Neural cell (in vitro differentiated cells): ENCODE measurements around the gene PLEKHH2. TPM values are rescaled to one million over a fixed set of nuclear protein-coding genes. Genes with fewer than 3 reads are reported as not detected.

ENCODE experiments used
- H2AFZ ChIP-seq: fragments of 200-600, 300-800 bp; sonication (generic), shearing (Covaris generic); 2 replicates; pipeline ENCODE4 v1.6.0; 2014; ENCODE audit warnings: low read depth, mild to moderate bottlenecking, antibody characterized with exemption, low read length, moderate library complexity
- H3F3A ChIP-seq: fragments of 200-600 bp; shearing (Covaris generic); 2 replicates; pipeline ENCODE4 v1.6.1; 2016; ENCODE audit warnings: mild to moderate bottlenecking, moderate library complexity, mixed read lengths, antibody characterized with exemption, low read length; ENCODE audit not compliant: insufficient read depth, poor library complexity, severe bottlenecking
- H3K27ac ChIP-seq: fragments of 200-600, 300-800 bp; sonication (generic), shearing (Covaris generic); 2 replicates; pipeline ENCODE4 v1.5.1; 2014; ENCODE audit warnings: mild to moderate bottlenecking, low read length, moderate library complexity
- H3K27me3 ChIP-seq: fragments of 300-800, 200-600 bp; sonication (generic), shearing (Covaris generic); 2 replicates; pipeline ENCODE4 v1.6.0; 2014; ENCODE audit warnings: mild to moderate bottlenecking, low read depth, low read length, moderate library complexity; ENCODE audit not compliant: insufficient read depth
- H3K36me3 ChIP-seq: fragments of 300-800, 200-600 bp; sonication (generic), shearing (Covaris generic); 2 replicates; pipeline ENCODE4 v1.5.1; 2014; ENCODE audit warnings: mild to moderate bottlenecking, antibody characterized with exemption, low read length, moderate library complexity; ENCODE audit not compliant: insufficient read depth
- H3K4me2 ChIP-seq: fragments of 300-800, 200-600 bp; sonication (generic), shearing (Covaris generic); 2 replicates; pipeline ENCODE4 v1.6.0; 2014; ENCODE audit warnings: mild to moderate bottlenecking, low read length
- H3K4me3 ChIP-seq: fragments of 300-800, 200-600 bp; sonication (generic), shearing (Covaris generic); 2 replicates; pipeline ENCODE4 v1.5.1; 2014; ENCODE audit warnings: mild to moderate bottlenecking, low read length, moderate library complexity
- H3K79me2 ChIP-seq: fragments of 200-600 bp; shearing (Covaris generic); replicated peaks from 2 replicates; pipeline ENCODE4 v1.6.0; 2014; ENCODE audit warnings: mild to moderate bottlenecking, low read length, moderate library complexity; ENCODE audit not compliant: insufficient read depth
- H3K9ac ChIP-seq: fragments of 300-800, 200-600 bp; sonication (generic), shearing (Covaris generic); 2 replicates; pipeline ENCODE4 v1.6.1; 2016; ENCODE audit warnings: mild to moderate bottlenecking, low read length, mixed read lengths
- H3K9me2 ChIP-seq: fragments of 200-600 bp; shearing (Covaris generic); 2 replicates; pipeline ENCODE4 v1.6.1; 2016; ENCODE audit warnings: mild to moderate bottlenecking, low read length, mixed read lengths; ENCODE audit not compliant: insufficient read depth
- H3K9me3 ChIP-seq: fragments of 200-600, 300-800 bp; sonication (generic), shearing (Covaris generic); 2 replicates; pipeline ENCODE4 v1.6.1; 2016; ENCODE audit warnings: mild to moderate bottlenecking, mixed run types, low read length, moderate library complexity, mixed read lengths
- H4K20me1 ChIP-seq: fragments of 200-600 bp; shearing (Covaris generic); 2 replicates; pipeline ENCODE4 v1.6.1; 2016; ENCODE audit warnings: mild to moderate bottlenecking, mixed run types; ENCODE audit not compliant: insufficient read depth
- EP300 ChIP-seq: fragments of 450-650 bp; conservative IDR thresholded peaks from 2 replicates; pipeline ENCODE4 v1.6.1; 2014; ENCODE audit warnings: antibody characterized with exemption, mild to moderate bottlenecking, moderate library complexity; ENCODE audit not compliant: poor library complexity, severe bottlenecking
- EZH2 ChIP-seq: fragments of 200-600, 300-800 bp; shearing (Covaris generic), sonication (generic); IDR thresholded peaks from 2 replicates; pipeline ENCODE4 v1.6.1; 2014; ENCODE audit warnings: antibody characterized with exemption, low read length, borderline replicate concordance, mild to moderate bottlenecking; ENCODE audit not compliant: insufficient read depth, poor library complexity, severe bottlenecking
- MXI1 ChIP-seq: fragments of 450-650 bp; conservative IDR thresholded peaks from 2 replicates; pipeline ENCODE4 v1.6.1; 2014; ENCODE audit warnings: antibody characterized with exemption, mild to moderate bottlenecking; ENCODE audit not compliant: poor library complexity, severe bottlenecking
- POLR2AphosphoS5 ChIP-seq: IDR thresholded peaks from 2 replicates; pipeline ENCODE4 v1.6.1; 2012
- RAD21 ChIP-seq: fragments of 450-650 bp; conservative IDR thresholded peaks from 2 replicates; pipeline ENCODE4 v1.6.1; 2014; ENCODE audit warnings: antibody characterized with exemption, mild to moderate bottlenecking, moderate library complexity
- SMC3 ChIP-seq: fragments of 450-650 bp; conservative IDR thresholded peaks from 2 replicates; pipeline ENCODE4 v1.6.1; 2014; ENCODE audit warnings: antibody characterized with exemption, mild to moderate bottlenecking, moderate library complexity; ENCODE audit not compliant: poor library complexity
- TAF1 ChIP-seq: IDR thresholded peaks from 2 replicates; pipeline ENCODE4 v1.6.1; 2012; ENCODE audit warnings: low read depth
- polyA plus RNA-seq: library from polyadenylated mRNA; depleted of rRNA; stranded (reverse); fragments of >200 nt; gene quantifications from 2 replicates; pipeline ENCODE4 v1.2.3, GENCODE V29; 2014
- TF ChIP-seq, protein P1 (sequence below): fragments of 450-650 bp; IDR thresholded peaks from 2 replicates; pipeline ENCODE4 v1.5.1; 2014; ENCODE audit warnings: antibody characterized with exemption, mild to moderate bottlenecking, moderate library complexity; ENCODE audit not compliant: poor library complexity, severe bottlenecking
- TF ChIP-seq, protein P2 (sequence below): IDR thresholded peaks from 2 replicates; pipeline ENCODE4 v1.6.1; 2012; ENCODE audit warnings: borderline replicate concordance

PLEKHH2 gene
- polyA plus RNA-seq, 1 donor from 2014 or later, result 0.50 TPM

- H3K9me2 ChIP-seq, result no peaks in the 10 kb centered on the region
- no peak overlapping the region for H2AFZ ChIP-seq
- H3K79me2 ChIP-seq, result no peaks in the 10 kb centered on the region
- H3K27me3 ChIP-seq, result no peaks in the 10 kb centered on the region
- no peaks in the 10 kb centered on the region for H4K20me1 ChIP-seq
- TF ChIP-seq, protein P1, sequence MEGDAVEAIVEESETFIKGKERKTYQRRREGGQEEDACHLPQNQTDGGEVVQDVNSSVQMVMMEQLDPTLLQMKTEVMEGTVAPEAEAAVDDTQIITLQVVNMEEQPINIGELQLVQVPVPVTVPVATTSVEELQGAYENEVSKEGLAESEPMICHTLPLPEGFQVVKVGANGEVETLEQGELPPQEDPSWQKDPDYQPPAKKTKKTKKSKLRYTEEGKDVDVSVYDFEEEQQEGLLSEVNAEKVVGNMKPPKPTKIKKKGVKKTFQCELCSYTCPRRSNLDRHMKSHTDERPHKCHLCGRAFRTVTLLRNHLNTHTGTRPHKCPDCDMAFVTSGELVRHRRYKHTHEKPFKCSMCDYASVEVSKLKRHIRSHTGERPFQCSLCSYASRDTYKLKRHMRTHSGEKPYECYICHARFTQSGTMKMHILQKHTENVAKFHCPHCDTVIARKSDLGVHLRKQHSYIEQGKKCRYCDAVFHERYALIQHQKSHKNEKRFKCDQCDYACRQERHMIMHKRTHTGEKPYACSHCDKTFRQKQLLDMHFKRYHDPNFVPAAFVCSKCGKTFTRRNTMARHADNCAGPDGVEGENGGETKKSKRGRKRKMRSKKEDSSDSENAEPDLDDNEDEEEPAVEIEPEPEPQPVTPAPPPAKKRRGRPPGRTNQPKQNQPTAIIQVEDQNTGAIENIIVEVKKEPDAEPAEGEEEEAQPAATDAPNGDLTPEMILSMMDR, result no peak
- TF ChIP-seq RAD21 (no peak), EZH2 (no peak), MXI1 (no peak), TAF1 (no peak), POLR2AphosphoS5 (no peak), SMC3 (no peak)
- no peaks in the 10 kb centered on the region for H3K36me3 ChIP-seq
- no peak overlapping the region for H3K9ac ChIP-seq
- no peaks in the 10 kb centered on the region for H3K9me3 ChIP-seq
- H3K4me3 ChIP-seq, result no peak overlapping the region
- H3K4me2 ChIP-seq, result no peak overlapping the region
- no peaks in the 10 kb centered on the region for H3F3A ChIP-seq
- no peak overlapping the region for H3K27ac ChIP-seq
These were observed 31.2 kb upstream of the PLEKHH2 start for GRCh38 chr2:43605851-43606250.

DNA sequence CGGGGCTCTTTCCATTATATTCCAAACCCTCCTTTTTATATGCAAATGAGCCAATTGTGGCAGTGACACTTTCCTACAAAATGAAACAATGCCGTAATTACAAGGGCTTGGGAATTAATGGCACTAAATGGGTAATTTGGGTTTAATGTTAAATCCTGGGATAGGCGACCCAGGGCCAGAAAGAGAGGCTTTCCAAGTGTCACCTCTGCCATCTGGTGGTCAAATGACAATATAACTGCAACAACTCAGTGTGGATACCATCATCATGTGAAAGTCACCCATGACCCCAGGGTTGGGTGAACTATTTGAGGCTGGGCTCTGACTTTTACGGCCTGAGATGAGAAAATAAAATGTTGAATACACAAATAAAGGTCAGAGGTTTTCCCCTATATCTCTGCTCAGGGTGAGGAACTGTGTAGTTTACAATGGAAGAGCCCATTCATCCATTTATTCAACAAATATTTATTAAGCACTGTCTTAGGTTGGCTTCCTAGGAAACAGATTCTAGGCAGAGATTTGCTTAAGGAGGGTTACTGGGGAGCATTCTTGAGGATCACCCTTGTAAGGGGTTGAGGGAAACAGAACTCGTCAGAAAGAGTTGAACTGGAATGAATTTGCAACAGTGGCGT is 27.7 kb upstream of the PLEKHH2 start:
- Histone ChIP-seq H3F3A (no peaks in the 10 kb centered on the region), H3K36me3 (no peaks in the 10 kb centered on the region), H3K4me3 (no peak overlapping the region), H3K79me2 (no peaks in the 10 kb centered on the region), H4K20me1 (no peaks in the 10 kb centered on the region), H3K9me3 (no peaks in the 10 kb centered on the region), H3K27ac (no peak overlapping the region), H2AFZ (no peak overlapping the region), H3K9ac (no peak overlapping the region), H3K9me2 (no peaks in the 10 kb centered on the region), H3K27me3 (no peaks in the 10 kb centered on the region), H3K4me2 (no peak overlapping the region)
- TF ChIP-seq, protein P1, result peak; percentile 74
- no peak for TF ChIP-seq EZH2
- TF ChIP-seq SMC3, result peak; percentile 71
- TF ChIP-seq RAD21, result peak; percentile 64
- no peak for TF ChIP-seq EP300
- TF ChIP-seq TAF1, result no peak
- no peak for TF ChIP-seq MXI1

- H3K27me3 ChIP-seq, result no peaks in the 10 kb centered on the region
- no peaks in the 10 kb centered on the region for H3K9me3 ChIP-seq
- H4K20me1 ChIP-seq, result no peaks in the 10 kb centered on the region
- H2AFZ ChIP-seq, result no peak overlapping the region
- H3K27ac ChIP-seq, result no peak overlapping the region
- no peaks in the 10 kb centered on the region for H3F3A ChIP-seq
- TF ChIP-seq POLR2AphosphoS5, result no peak
- TF ChIP-seq, protein P1, result no peak
- TF ChIP-seq SMC3, result no peak
- TF ChIP-seq EZH2, result no peak
- TF ChIP-seq, protein P2, sequence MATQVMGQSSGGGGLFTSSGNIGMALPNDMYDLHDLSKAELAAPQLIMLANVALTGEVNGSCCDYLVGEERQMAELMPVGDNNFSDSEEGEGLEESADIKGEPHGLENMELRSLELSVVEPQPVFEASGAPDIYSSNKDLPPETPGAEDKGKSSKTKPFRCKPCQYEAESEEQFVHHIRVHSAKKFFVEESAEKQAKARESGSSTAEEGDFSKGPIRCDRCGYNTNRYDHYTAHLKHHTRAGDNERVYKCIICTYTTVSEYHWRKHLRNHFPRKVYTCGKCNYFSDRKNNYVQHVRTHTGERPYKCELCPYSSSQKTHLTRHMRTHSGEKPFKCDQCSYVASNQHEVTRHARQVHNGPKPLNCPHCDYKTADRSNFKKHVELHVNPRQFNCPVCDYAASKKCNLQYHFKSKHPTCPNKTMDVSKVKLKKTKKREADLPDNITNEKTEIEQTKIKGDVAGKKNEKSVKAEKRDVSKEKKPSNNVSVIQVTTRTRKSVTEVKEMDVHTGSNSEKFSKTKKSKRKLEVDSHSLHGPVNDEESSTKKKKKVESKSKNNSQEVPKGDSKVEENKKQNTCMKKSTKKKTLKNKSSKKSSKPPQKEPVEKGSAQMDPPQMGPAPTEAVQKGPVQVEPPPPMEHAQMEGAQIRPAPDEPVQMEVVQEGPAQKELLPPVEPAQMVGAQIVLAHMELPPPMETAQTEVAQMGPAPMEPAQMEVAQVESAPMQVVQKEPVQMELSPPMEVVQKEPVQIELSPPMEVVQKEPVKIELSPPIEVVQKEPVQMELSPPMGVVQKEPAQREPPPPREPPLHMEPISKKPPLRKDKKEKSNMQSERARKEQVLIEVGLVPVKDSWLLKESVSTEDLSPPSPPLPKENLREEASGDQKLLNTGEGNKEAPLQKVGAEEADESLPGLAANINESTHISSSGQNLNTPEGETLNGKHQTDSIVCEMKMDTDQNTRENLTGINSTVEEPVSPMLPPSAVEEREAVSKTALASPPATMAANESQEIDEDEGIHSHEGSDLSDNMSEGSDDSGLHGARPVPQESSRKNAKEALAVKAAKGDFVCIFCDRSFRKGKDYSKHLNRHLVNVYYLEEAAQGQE, result no peak
- no peak for TF ChIP-seq MXI1
- TF ChIP-seq EP300, result no peak
- no peak for TF ChIP-seq TAF1
- TF ChIP-seq RAD21, result no peak
- no peaks in the 10 kb centered on the region for H3K9me2 ChIP-seq
- H3K4me3 ChIP-seq, result no peak overlapping the region
- no peak overlapping the region for H3K4me2 ChIP-seq
- no peaks in the 10 kb centered on the region for H3K36me3 ChIP-seq
- H3K9ac ChIP-seq, result no peak overlapping the region
- H3K79me2 ChIP-seq, result no peaks in the 10 kb centered on the region
These were observed 26.7 kb upstream of the PLEKHH2 start for GRCh38 chr2:43610361-43610760.
